ENCODE data around the gene GRM7.

The GRM7 gene

GRCh38 chr3:7204848-7205156 is 343.9 kb downstream of the GRM7 start:
- no peaks in the 10 kb centered on the region for H3K27me3 ChIP-seq
- H3K36me3 ChIP-seq = no peaks in the 10 kb centered on the region
- no peaks in the 10 kb centered on the region for H3K4me1 ChIP-seq
- no peak for TF ChIP-seq CTCF (IDR thresholded peaks at IDR 0.05; ENCODE audit: low read depth, low read length)
- DNase-seq = no peak
- H3K4me3 ChIP-seq (ENCODE audit: low read depth, low read length) = no peak overlapping the region
- no peaks in the 10 kb centered on the region for H3K9me3 ChIP-seq

GRCh38 chr3:7205535-7205934 is 344.6 kb downstream of the GRM7 start:
- H3K4me1 ChIP-seq = no peaks in the 10 kb centered on the region
- TF ChIP-seq CTCF (IDR thresholded peaks at IDR 0.05; ENCODE audit: low read depth, low read length) = no peak
- DNase-seq = no peak
- no peak overlapping the region for H3K4me3 ChIP-seq (ENCODE audit: low read depth, low read length)
- no peaks in the 10 kb centered on the region for H3K9me3 ChIP-seq
- no peaks in the 10 kb centered on the region for H3K36me3 ChIP-seq
- no peaks in the 10 kb centered on the region for H3K27me3 ChIP-seq

DNA sequence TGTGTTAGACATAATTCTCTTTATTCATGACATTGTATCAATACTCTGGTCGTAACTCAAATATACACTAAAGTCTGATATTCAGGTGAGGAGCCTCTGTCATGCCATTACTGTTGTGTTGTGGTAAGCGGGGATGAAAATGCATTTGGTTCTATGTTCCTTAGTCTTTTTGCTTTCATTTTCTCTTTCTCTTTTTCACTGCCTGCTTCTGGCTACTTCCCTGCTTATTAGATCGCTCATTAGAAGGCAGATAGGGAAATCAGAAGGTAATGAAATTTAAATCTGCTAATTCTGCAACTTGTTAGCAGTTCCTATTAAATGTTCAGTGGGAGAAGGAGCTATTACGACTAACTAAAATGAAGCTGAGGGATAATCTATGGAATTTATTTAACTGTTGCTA is 345.0 kb downstream of the GRM7 start:
- Histone ChIP-seq H3K4me1 (no peaks in the 10 kb centered on the region), H3K36me3 (no peaks in the 10 kb centered on the region), H3K27me3 (no peaks in the 10 kb centered on the region), H3K4me3 (ENCODE audit: low read depth, low read length) (no peak overlapping the region), H3K9me3 (no peaks in the 10 kb centered on the region)
- TF ChIP-seq CTCF (IDR thresholded peaks at IDR 0.05; ENCODE audit: low read depth, low read length) = no peak
- DNase-seq = no peak

DNA sequence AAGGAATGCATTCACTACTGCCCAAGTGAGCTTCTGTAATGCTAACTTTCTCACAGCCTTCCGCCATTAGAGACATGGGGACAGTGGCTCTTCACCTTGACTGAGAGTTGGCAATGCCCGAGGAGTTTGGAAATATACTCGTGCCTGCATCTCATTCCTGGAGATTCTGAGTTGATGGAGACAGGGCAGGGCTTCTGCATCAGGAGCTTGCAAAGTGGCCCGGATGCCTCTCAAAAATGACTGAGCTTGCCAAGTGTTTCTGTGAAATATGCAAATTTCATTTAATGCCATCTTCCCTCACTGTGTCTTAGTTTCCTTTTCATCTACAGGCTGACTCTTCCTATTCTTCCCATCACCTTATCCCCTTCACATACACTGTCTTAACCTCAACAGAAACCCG is 346.2 kb downstream of the GRM7 start:
- no peaks in the 10 kb centered on the region for H3K9me3 ChIP-seq
- no peaks in the 10 kb centered on the region for H3K4me1 ChIP-seq
- no peak for DNase-seq
- no peaks in the 10 kb centered on the region for H3K36me3 ChIP-seq
- no peak overlapping the region for H3K4me3 ChIP-seq (ENCODE audit: low read depth, low read length)
- H3K27me3 ChIP-seq = no peaks in the 10 kb centered on the region
- no peak for TF ChIP-seq CTCF (IDR thresholded peaks at IDR 0.05; ENCODE audit: low read depth, low read length)

DNA sequence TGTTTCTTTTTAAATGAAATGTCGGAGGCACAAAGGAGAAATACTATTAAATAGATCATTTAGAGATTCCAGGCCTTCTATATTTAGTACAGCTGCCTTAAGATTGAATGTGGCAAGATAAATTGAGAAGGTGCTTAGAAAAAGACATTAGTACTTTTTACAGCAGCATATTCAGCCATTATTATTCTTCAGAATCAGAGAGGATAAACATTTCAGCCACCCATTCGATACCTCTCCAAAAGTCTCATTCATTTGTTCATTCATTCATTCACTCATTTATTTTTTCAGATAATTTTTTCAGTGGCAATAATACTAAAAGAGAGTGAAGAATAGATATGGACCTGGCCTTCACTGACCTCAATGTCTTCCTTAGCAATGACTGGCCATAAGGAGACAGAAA is 347.0 kb downstream of the GRM7 start:
- Histone ChIP-seq H3K9me3 (no peaks in the 10 kb centered on the region), H3K4me1 (no peaks in the 10 kb centered on the region), H3K27me3 (no peaks in the 10 kb centered on the region), H3K36me3 (no peaks in the 10 kb centered on the region), H3K4me3 (ENCODE audit: low read depth, low read length) (no peak overlapping the region)
- TF ChIP-seq CTCF (IDR thresholded peaks at IDR 0.05; ENCODE audit: low read depth, low read length) = no peak
- no peak for DNase-seq

GRCh38 chr3:7209098-7209497 is 348.2 kb downstream of the GRM7 start:
- Histone ChIP-seq H3K9me3 (no peaks in the 10 kb centered on the region), H3K36me3 (no peaks in the 10 kb centered on the region), H3K4me1 (no peaks in the 10 kb centered on the region), H3K4me3 (ENCODE audit: low read depth, low read length) (no peak overlapping the region), H3K27me3 (no peaks in the 10 kb centered on the region)
- no peak for TF ChIP-seq CTCF (IDR thresholded peaks at IDR 0.05; ENCODE audit: low read depth, low read length)
- no peak for DNase-seq
